ENCODE data around the gene NRXN3.

GRCh38 chr14:79573486-79573885, 1403.3 kb downstream of the NRXN3 start:
- TF ChIP-seq CTCF (conservative IDR thresholded peaks at IDR 0.05; ENCODE audit: low read length): no peak
- TF ChIP-seq EZH2phosphoT487 (IDR thresholded peaks at IDR 0.05; ENCODE audit: borderline replicate concordance, low read depth, low read length): no peak
